GM12872 (cell line): ENCODE measurements around the gene STAMBP.

ENCODE experiments used
- CTCF ChIP-seq: IDR thresholded peaks from 3 replicates; pipeline ENCODE4 v1.5.1; 2011; ENCODE audit warnings: low read depth, mild to moderate bottlenecking, low read length, moderate library complexity; ENCODE audit not compliant: insufficient read depth

Gene STAMBP

GRCh38 chr2:73915437-73915993, 86.8 kb downstream of the STAMBP start:
- TF ChIP-seq CTCF = no peak

- TF ChIP-seq CTCF = no peak
Measured at GRCh38 chr2:73916666-73917065, 87.9 kb downstream of the STAMBP start.

- TF ChIP-seq CTCF = no peak
Measured at GRCh38 chr2:73917296-73917695, 88.5 kb downstream of the STAMBP start.

GRCh38 chr2:73917696-73918207, 89.0 kb downstream of the STAMBP start:
- no peak for TF ChIP-seq CTCF

GRCh38 chr2:73918856-73919255, 90.1 kb downstream of the STAMBP start:
- TF ChIP-seq CTCF = no peak

GRCh38 chr2:73919596-73920228, 91.0 kb downstream of the STAMBP start:
- TF ChIP-seq CTCF = no peak

GRCh38 chr2:73920577-73921545, 92.1 kb downstream of the STAMBP start:
- peak; percentile 45 for TF ChIP-seq CTCF
